ENCODE results near the gene RER1. TPM values are rescaled to one million over a fixed set of nuclear protein-coding genes. Genes with fewer than 3 reads are reported as not detected.

RER1 gene
- total RNA-seq, 1 experiment from 2014 or later: 79.8 TPM

DNA sequence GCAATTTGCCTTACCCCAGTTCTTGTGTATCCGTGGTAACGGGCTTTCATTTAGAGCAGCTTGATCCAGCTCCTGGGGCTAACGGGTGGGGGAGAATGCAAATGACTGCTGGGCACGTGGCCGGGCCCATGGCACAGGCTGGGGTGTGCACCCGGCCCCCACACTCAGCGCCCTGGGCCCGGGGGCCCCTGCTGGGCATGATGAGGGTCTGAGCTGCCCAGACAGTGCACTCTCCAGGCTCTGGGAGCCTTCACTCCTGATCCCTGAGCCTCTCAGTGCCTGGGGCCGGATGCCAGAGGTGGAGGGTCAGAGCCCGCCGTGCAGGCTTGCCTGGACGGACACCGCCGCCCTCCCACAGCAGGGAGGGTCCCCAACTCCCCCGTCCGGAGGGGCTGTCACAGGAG is 40.8 kb downstream of the RER1 start:
- Mint-ChIP-seq H3K36me3 (no peaks in the 10 kb centered on the region), H3K27ac (no peak overlapping the region), H3K9me3 (peaks cover 11% of the 10 kb centered on the region), H3K27me3 (ENCODE audit: low read depth) (no peaks in the 10 kb centered on the region), H3K4me1 (no peaks in the 10 kb centered on the region), H3K4me3 (no peak overlapping the region)
- no peak for DNase-seq (ENCODE audit: low spot score)
- no peak for ATAC-seq
- ChIA-PET POLR2A (no interaction called here), CTCF (interaction anchor here (0.8 kb wide), 2 partner anchors 17 to 38 kb away, joined by 3 to 5 read pairs; no protein-coding TSS in a partner anchor)
- TF ChIP-seq ZNF317 (CRISPR knock-in tag; IDR thresholded peaks at IDR 0.05; ENCODE audit: borderline replicate concordance, low read depth): no peak
- TF ChIP-seq, protein P1, sequence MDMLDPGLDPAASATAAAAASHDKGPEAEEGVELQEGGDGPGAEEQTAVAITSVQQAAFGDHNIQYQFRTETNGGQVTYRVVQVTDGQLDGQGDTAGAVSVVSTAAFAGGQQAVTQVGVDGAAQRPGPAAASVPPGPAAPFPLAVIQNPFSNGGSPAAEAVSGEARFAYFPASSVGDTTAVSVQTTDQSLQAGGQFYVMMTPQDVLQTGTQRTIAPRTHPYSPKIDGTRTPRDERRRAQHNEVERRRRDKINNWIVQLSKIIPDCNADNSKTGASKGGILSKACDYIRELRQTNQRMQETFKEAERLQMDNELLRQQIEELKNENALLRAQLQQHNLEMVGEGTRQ (CRISPR knock-in tag; IDR thresholded peaks at IDR 0.05): 0 out of 2 replicates have a peak, but pooled peaks have one; percentile 7

- DNase-seq (ENCODE audit: low spot score): no peak
- Mint-ChIP-seq H3K27me3 (ENCODE audit: low read depth) (no peaks in the 10 kb centered on the region), H3K9me3 (peaks cover 11% of the 10 kb centered on the region), H3K4me3 (no peak overlapping the region), H3K36me3 (no peaks in the 10 kb centered on the region), H3K27ac (no peak overlapping the region), H3K4me1 (no peaks in the 10 kb centered on the region)
- ChIA-PET CTCF (interaction anchor here (0.8 kb wide), 2 partner anchors 18 to 38 kb away, joined by 3 to 5 read pairs; no protein-coding TSS in a partner anchor), POLR2A (no interaction called here)
- ATAC-seq: no peak
- no peak for TF ChIP-seq HMGA2 (CRISPR knock-in tag; IDR thresholded peaks at IDR 0.05)
- TF ChIP-seq, protein P2, sequence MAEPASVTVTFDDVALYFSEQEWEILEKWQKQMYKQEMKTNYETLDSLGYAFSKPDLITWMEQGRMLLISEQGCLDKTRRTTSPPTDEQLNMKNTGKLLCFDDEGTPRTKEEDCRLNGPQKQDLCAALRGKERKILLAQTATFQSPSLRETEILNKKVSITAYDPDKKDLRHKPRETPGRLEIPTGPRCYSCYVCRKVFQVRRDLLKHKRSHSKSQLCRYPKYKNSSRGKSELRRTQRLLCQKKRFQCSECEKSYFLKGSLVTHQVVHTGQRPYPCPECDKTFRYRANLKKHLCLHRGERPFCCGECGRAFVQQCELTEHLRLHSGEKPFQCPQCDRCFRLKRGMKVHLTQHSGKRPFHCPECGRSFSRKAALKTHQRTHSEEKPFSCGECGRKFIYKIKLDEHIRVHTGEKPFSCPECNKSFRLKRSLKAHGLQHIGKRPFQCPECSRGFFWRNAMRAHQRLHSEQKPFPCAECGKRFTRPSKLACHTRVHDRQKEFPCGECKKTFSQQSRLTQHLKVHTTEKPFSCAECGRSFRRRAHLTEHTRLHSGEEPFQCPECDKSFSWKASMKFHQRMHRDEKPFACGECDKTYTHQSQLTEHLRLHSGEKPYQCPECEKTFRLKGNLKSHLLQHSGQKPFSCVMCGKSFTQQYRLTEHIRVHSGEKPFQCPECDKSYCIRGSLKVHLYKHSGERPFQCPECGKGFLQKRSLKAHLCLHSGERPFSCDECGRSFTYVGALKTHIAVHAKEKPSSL (CRISPR knock-in tag; conservative IDR thresholded peaks at IDR 0.05): no peak
- TF ChIP-seq E2F1 (CRISPR knock-in tag; IDR thresholded peaks at IDR 0.05): no peak
- TF ChIP-seq ZNF416 (CRISPR knock-in tag; IDR thresholded peaks at IDR 0.05): no peak
- TF ChIP-seq FOXJ3 (CRISPR knock-in tag; IDR thresholded peaks at IDR 0.05; ENCODE audit: borderline replicate concordance): no peak
- TF ChIP-seq ZMAT4 (CRISPR knock-in tag; IDR thresholded peaks at IDR 0.05): no peak
- no peak for TF ChIP-seq ATF1 (CRISPR knock-in tag; IDR thresholded peaks at IDR 0.05)
- no peak for TF ChIP-seq FOXK1 (CRISPR knock-in tag; IDR thresholded peaks at IDR 0.05)
- TF ChIP-seq RELA (CRISPR knock-in tag; IDR thresholded peaks at IDR 0.05; ENCODE audit: borderline replicate concordance): no peak
- TF ChIP-seq NR3C1 (CRISPR knock-in tag; conservative IDR thresholded peaks at IDR 0.05; ENCODE audit: low read depth): no peak
- no peak for TF ChIP-seq ESRRA (CRISPR knock-in tag; IDR thresholded peaks at IDR 0.05; ENCODE audit: borderline replicate concordance)
- TF ChIP-seq FOXP1 (CRISPR knock-in tag; IDR thresholded peaks at IDR 0.05; ENCODE audit: borderline replicate concordance): no peak
- TF ChIP-seq, protein P3, sequence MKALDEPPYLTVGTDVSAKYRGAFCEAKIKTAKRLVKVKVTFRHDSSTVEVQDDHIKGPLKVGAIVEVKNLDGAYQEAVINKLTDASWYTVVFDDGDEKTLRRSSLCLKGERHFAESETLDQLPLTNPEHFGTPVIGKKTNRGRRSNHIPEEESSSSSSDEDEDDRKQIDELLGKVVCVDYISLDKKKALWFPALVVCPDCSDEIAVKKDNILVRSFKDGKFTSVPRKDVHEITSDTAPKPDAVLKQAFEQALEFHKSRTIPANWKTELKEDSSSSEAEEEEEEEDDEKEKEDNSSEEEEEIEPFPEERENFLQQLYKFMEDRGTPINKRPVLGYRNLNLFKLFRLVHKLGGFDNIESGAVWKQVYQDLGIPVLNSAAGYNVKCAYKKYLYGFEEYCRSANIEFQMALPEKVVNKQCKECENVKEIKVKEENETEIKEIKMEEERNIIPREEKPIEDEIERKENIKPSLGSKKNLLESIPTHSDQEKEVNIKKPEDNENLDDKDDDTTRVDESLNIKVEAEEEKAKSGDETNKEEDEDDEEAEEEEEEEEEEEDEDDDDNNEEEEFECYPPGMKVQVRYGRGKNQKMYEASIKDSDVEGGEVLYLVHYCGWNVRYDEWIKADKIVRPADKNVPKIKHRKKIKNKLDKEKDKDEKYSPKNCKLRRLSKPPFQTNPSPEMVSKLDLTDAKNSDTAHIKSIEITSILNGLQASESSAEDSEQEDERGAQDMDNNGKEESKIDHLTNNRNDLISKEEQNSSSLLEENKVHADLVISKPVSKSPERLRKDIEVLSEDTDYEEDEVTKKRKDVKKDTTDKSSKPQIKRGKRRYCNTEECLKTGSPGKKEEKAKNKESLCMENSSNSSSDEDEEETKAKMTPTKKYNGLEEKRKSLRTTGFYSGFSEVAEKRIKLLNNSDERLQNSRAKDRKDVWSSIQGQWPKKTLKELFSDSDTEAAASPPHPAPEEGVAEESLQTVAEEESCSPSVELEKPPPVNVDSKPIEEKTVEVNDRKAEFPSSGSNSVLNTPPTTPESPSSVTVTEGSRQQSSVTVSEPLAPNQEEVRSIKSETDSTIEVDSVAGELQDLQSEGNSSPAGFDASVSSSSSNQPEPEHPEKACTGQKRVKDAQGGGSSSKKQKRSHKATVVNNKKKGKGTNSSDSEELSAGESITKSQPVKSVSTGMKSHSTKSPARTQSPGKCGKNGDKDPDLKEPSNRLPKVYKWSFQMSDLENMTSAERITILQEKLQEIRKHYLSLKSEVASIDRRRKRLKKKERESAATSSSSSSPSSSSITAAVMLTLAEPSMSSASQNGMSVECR (CRISPR knock-in tag; IDR thresholded peaks at IDR 0.05; ENCODE audit: borderline replicate concordance): no peak
- TF ChIP-seq ATF6 (CRISPR knock-in tag; IDR thresholded peaks at IDR 0.05): no peak
Measured at GRCh38 chr1:2433196-2433595, 41.6 kb downstream of the RER1 start.

Measured in WTC11 (cell line).